HepG2 (cell line): Measurements from ENCODE around the gene RPS25. TPM values are rescaled to one million over a fixed set of nuclear protein-coding genes. Genes with fewer than 3 reads are reported as not detected.
A peak's percentile ranks its signal among the peaks of the same experiment; 100 is the strongest.

Experiments
- ATAD3A ChIP-seq: sonication (generic); formaldehyde crosslinking; IDR thresholded peaks from 2 replicates; pipeline ENCODE4 v1.4.0; 2020; ENCODE audit warnings: missing genetic modification reagents
- GABPA ChIP-seq, 2 experiments: IDR thresholded peaks; 2 replicates each; pipeline ENCODE4 v1.6.1; 2011 to 2016; ENCODE audit warnings: low read depth in 2 of 2, low read length in 1 of 2, missing biosample characterization in 1 of 2, missing genetic modification characterization in 1 of 2
- GATAD1 ChIP-seq: IDR thresholded peaks from 2 replicates; pipeline ENCODE4 v1.6.1; 2016; ENCODE audit warnings: missing genetic modification reagents, missing compliant biosample characterization
- GATAD2A ChIP-seq: IDR thresholded peaks from 2 replicates; pipeline ENCODE4 v1.6.1; 2016
- HDAC2 ChIP-seq: sonication (generic); formaldehyde crosslinking; IDR thresholded peaks from 2 replicates; pipeline ENCODE4 v1.4.0; 2020; ENCODE audit warnings: missing genetic modification reagents
- HNRNPLL ChIP-seq: fragments of 200-400 bp; formaldehyde crosslinking; IDR thresholded peaks from 2 replicates; pipeline ENCODE4 v1.6.1; 2017; ENCODE audit warnings: mild to moderate bottlenecking, low read depth, low read length; ENCODE audit not compliant: poor library complexity, severe bottlenecking
- MEIS2 ChIP-seq: sonication (generic); formaldehyde crosslinking; IDR thresholded peaks from 2 replicates; pipeline ENCODE4 v1.9.0; 2021; ENCODE audit warnings: mild to moderate bottlenecking, missing genetic modification reagents
- MYPOP ChIP-seq: sonication (generic); formaldehyde crosslinking; IDR thresholded peaks from 2 replicates; pipeline ENCODE4 v1.8.1; 2023; ENCODE audit warnings: mild to moderate bottlenecking, moderate library complexity, missing genetic modification reagents
- NCOR1 ChIP-seq: fragments of 200-600 bp; sonication (generic); IDR thresholded peaks from 2 replicates; pipeline ENCODE4 v1.7.0; 2017; ENCODE audit warnings: antibody characterized with exemption, low read length, borderline replicate concordance
- PCBP2 ChIP-seq: fragments of 200-400 bp; formaldehyde crosslinking; optimal IDR thresholded peaks from 2 replicates; pipeline ENCODE3; 2018; ENCODE audit warnings: low read length, low read depth; ENCODE audit not compliant: poor library complexity, severe bottlenecking
- PHF8 ChIP-seq: sonication (generic); formaldehyde crosslinking; IDR thresholded peaks from 2 replicates; pipeline ENCODE4 v1.5.0; 2020; ENCODE audit warnings: missing genetic modification reagents
- RBM22 ChIP-seq: fragments of 200-400 bp; formaldehyde crosslinking; optimal IDR thresholded peaks from 2 replicates; pipeline ENCODE3; 2017; ENCODE audit warnings: mild to moderate bottlenecking, low read length, moderate library complexity
- SMAD1 ChIP-seq: sonication (generic); formaldehyde crosslinking; IDR thresholded peaks from 2 replicates; pipeline ENCODE4 v1.4.0; 2020; ENCODE audit warnings: missing genetic modification reagents, low read depth, mild to moderate bottlenecking, borderline replicate concordance
- SOX5 ChIP-seq: IDR thresholded peaks from 2 replicates; pipeline ENCODE4 v1.6.1; 2016; ENCODE audit warnings: borderline replicate concordance
- TBX2 ChIP-seq: sonication (generic); formaldehyde crosslinking; IDR thresholded peaks from 2 replicates; pipeline ENCODE4 v1.5.0; 2020; ENCODE audit warnings: missing genetic modification reagents, mild to moderate bottlenecking, borderline replicate concordance
- TFDP1 ChIP-seq: IDR thresholded peaks from 2 replicates; pipeline ENCODE4 v1.6.1; 2016; ENCODE audit warnings: missing compliant biosample characterization, missing genetic modification reagents, borderline replicate concordance
- XBP1 ChIP-seq: sonication (generic); formaldehyde crosslinking; IDR thresholded peaks from 2 replicates; pipeline ENCODE4 v1.5.0; 2020; ENCODE audit warnings: missing genetic modification reagents
- ZNF333 ChIP-seq: sonication (generic); formaldehyde crosslinking; IDR thresholded peaks from 2 replicates; pipeline ENCODE4 v1.4.0; 2020; ENCODE audit warnings: mild to moderate bottlenecking, missing genetic modification reagents, borderline replicate concordance
- polyA plus RNA-seq, 8 experiments: library from polyadenylated mRNA; depleted of rRNA in 3 of 8; stranded (reverse) in 7 of 8; unstranded in 1 of 8; fragments of >200 nt; fragmentation: Illumina TruSeq in 4 of 8; extraction: Trizol in 4 of 8; gene quantifications; 2 replicates each; pipeline versions ENCODE4 v1.2.1 to v1.2.3, GENCODE V29; 2011 to 2016; ENCODE audit warnings: low read depth in 4 of 8, missing spikeins in 1 of 8, mixed read lengths in 1 of 8; ENCODE audit not compliant: insufficient read depth in 1 of 8
- total RNA-seq, 5 experiments: library from RNA; depleted of rRNA; stranded (reverse); fragments of >200 nt; fragmentation: Illumina TruSeq; extraction: Trizol; gene quantifications; 2 replicates each; pipeline ENCODE4 v1.2.3, GENCODE V29; 2016; ENCODE audit warnings: low read depth in 1 of 5
- TF ChIP-seq, protein P1 (sequence below): sonication (generic); formaldehyde crosslinking; IDR thresholded peaks from 2 replicates; pipeline ENCODE4 v1.4.0; 2020; ENCODE audit warnings: mild to moderate bottlenecking, missing genetic modification reagents
- TF ChIP-seq, protein P2 (sequence below): sonication (generic); formaldehyde crosslinking; IDR thresholded peaks from 2 replicates; pipeline ENCODE4 v1.4.0; 2020; ENCODE audit warnings: missing genetic modification reagents
- TF ChIP-seq, protein P3 (sequence below): sonication (generic); formaldehyde crosslinking; IDR thresholded peaks from 2 replicates; pipeline ENCODE4 v1.8.1; 2022; ENCODE audit warnings: mild to moderate bottlenecking, missing genetic modification reagents
- TF ChIP-seq, protein P4 (sequence below): sonication (generic); formaldehyde crosslinking; IDR thresholded peaks from 2 replicates; pipeline ENCODE4 v1.4.0; 2020; ENCODE audit warnings: missing genetic modification reagents, low read depth, mild to moderate bottlenecking, borderline replicate concordance

Gene RPS25
- total and polyA plus RNA-seq, 2 of the 13 experiments (the other 11 are each of a cell fraction or from before 2014, with no cell fraction given) = 839 to 1,415 TPM

DNA sequence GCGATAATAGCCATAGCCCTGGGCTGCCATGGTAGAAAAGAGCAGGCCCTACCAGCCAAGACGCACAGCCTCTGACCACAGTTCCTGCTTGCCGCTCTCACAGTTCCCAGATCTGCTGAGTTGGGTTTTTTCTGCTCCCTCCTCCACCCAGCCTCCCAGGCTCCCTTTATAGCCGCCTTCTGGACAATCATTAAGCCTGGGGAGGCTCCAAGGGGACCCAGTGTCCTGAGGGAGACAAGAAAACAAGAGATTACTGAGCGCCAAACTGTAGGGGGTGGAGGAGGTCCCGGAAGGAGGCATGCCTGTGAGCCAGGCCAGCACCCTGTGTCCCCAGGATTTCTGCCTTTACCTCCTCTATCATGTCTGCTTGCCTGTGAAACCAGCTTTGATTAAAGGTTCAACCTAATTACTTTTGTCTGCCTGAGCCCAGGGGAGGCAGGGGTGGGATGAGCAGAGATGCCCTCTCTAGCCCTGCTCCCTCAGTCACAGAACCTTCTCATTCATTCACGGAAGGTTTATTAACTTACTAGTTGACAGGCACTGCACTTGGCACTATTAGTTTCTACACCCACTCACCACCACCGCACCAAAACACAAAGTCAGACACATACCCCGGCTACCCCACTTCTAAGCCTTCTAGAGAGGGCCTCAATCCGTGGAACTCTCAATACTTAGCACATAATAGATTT lies 11.3 kb upstream of the RPS25 start (continued):
- 0 out of 2 replicates have a peak, but pooled peaks have one; percentile 19 for TF ChIP-seq SMAD1 (CRISPR knock-in tag)
- no peak for TF ChIP-seq ZNF333 (CRISPR knock-in tag)
- peak; percentile 54 for TF ChIP-seq GATAD2A (CRISPR knock-in tag)
- TF ChIP-seq NCOR1 = no peak
- TF ChIP-seq, protein P1, sequence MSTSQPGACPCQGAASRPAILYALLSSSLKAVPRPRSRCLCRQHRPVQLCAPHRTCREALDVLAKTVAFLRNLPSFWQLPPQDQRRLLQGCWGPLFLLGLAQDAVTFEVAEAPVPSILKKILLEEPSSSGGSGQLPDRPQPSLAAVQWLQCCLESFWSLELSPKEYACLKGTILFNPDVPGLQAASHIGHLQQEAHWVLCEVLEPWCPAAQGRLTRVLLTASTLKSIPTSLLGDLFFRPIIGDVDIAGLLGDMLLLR (CRISPR knock-in tag) = no peak
- TF ChIP-seq, protein P2, sequence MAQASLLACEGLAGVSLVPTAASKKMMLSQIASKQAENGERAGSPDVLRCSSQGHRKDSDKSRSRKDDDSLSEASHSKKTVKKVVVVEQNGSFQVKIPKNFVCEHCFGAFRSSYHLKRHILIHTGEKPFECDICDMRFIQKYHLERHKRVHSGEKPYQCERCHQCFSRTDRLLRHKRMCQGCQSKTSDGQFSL = 0 out of 2 replicates have a peak, but pooled peaks have one; percentile 29
- TF ChIP-seq MEIS2 = 0 out of 2 replicates have a peak, but pooled peaks have one; percentile 23
- TF ChIP-seq, protein P3, sequence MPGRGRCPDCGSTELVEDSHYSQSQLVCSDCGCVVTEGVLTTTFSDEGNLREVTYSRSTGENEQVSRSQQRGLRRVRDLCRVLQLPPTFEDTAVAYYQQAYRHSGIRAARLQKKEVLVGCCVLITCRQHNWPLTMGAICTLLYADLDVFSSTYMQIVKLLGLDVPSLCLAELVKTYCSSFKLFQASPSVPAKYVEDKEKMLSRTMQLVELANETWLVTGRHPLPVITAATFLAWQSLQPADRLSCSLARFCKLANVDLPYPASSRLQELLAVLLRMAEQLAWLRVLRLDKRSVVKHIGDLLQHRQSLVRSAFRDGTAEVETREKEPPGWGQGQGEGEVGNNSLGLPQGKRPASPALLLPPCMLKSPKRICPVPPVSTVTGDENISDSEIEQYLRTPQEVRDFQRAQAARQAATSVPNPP (CRISPR knock-in tag) = no peak
- no peak for TF ChIP-seq ATAD3A
- TF ChIP-seq HNRNPLL = no peak
- TF ChIP-seq PHF8 (CRISPR knock-in tag) = no peak; the same call in 1 of the 2 replicates
- peak; percentile 15; the same call in 1 of the 2 replicates for TF ChIP-seq TBX2 (CRISPR knock-in tag)
- peak; percentile 59 for TF ChIP-seq HDAC2 (CRISPR knock-in tag)
- TF ChIP-seq, protein P4, sequence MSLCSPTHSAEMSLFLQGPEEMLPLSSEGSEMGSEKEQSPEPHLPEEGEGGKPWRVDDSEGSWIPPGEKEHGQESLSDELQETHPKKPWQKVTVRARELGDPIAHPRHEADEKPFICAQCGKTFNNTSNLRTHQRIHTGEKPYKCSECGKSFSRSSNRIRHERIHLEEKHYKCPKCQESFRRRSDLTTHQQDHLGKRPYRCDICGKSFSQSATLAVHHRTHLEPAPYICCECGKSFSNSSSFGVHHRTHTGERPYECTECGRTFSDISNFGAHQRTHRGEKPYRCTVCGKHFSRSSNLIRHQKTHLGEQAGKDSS (CRISPR knock-in tag) = no peak; the same call in 1 of the 2 replicates
- TF ChIP-seq PCBP2 = no peak
- peak; percentile 66; the same call in 1 of the 2 replicates for TF ChIP-seq MYPOP (CRISPR knock-in tag)
- 0 out of 2 replicates have a peak, but pooled peaks have one; percentile 37 for TF ChIP-seq GATAD1
- no peak for TF ChIP-seq XBP1 (CRISPR knock-in tag)
- peak; percentile 57; the same call in 1 of the 2 replicates for TF ChIP-seq TFDP1 (CRISPR knock-in tag)
- TF ChIP-seq SOX5 (CRISPR knock-in tag) = peak; percentile 65; the same call in 1 of the 2 replicates
- TF ChIP-seq RBM22 = peak; percentile 48
- TF ChIP-seq GABPA (IDR thresholded peaks at IDR 0.05; ENCODE audit: low read depth, low read length) = no peak
- peak; percentile 47 for TF ChIP-seq GABPA (CRISPR knock-in tag; IDR thresholded peaks at IDR 0.05; ENCODE audit: low read depth)
